HepG2 (cell line): Measurements from ENCODE around the gene PCYT2. TPM values are rescaled to one million over a fixed set of nuclear protein-coding genes. Genes with fewer than 3 reads are reported as not detected.

Experiments used
- ATRX ChIP-seq: sonication (generic); formaldehyde crosslinking; IDR thresholded peaks from 2 replicates; pipeline ENCODE4 v1.4.0; 2020; ENCODE audit warnings: missing genetic modification reagents, borderline replicate concordance
- EZH2 ChIP-seq: conservative IDR thresholded peaks from 2 replicates; pipeline ENCODE4 v1.6.1; 2012; ENCODE audit warnings: mild to moderate bottlenecking, low read depth, low read length, moderate library complexity
- HOXA3 ChIP-seq: sonication (generic); formaldehyde crosslinking; IDR thresholded peaks from 2 replicates; pipeline ENCODE4 v1.5.0; 2020; ENCODE audit warnings: missing genetic modification reagents
- LBX2 ChIP-seq: sonication (generic); formaldehyde crosslinking; IDR thresholded peaks from 2 replicates; pipeline ENCODE4 v1.5.0; 2020; ENCODE audit warnings: missing genetic modification reagents, mild to moderate bottlenecking, borderline replicate concordance
- SMAD9 ChIP-seq: sonication (generic); formaldehyde crosslinking; IDR thresholded peaks from 2 replicates; pipeline ENCODE4 v1.5.1; 2020; ENCODE audit warnings: mild to moderate bottlenecking, missing genetic modification reagents
- TFDP1 ChIP-seq: IDR thresholded peaks from 2 replicates; pipeline ENCODE4 v1.6.1; 2016; ENCODE audit warnings: missing compliant biosample characterization, missing genetic modification reagents, borderline replicate concordance
- THYN1 ChIP-seq: sonication (generic); formaldehyde crosslinking; IDR thresholded peaks from 2 replicates; pipeline ENCODE4 v1.8.1; 2023; ENCODE audit warnings: low read depth, mild to moderate bottlenecking, moderate library complexity, missing genetic modification reagents, borderline replicate concordance
- ZGPAT ChIP-seq: IDR thresholded peaks from 2 replicates; pipeline ENCODE4 v1.6.1; 2016; ENCODE audit warnings: mild to moderate bottlenecking
- ZKSCAN8 ChIP-seq: IDR thresholded peaks from 2 replicates; pipeline ENCODE4 v1.6.1; 2016; ENCODE audit warnings: borderline replicate concordance, missing genetic modification reagents, missing compliant biosample characterization
- ZNF430 ChIP-seq: sonication (generic); formaldehyde crosslinking; IDR thresholded peaks from 2 replicates; pipeline ENCODE4 v1.9.0; 2021; ENCODE audit warnings: mild to moderate bottlenecking, missing genetic modification reagents
- ZNF44 ChIP-seq: sonication (generic); formaldehyde crosslinking; IDR thresholded peaks from 2 replicates; pipeline ENCODE4 v1.5.1; 2020; ENCODE audit warnings: mild to moderate bottlenecking, missing genetic modification reagents
- ZNF572 ChIP-seq: sonication (generic); formaldehyde crosslinking; IDR thresholded peaks from 2 replicates; pipeline ENCODE4 v1.5.1; 2020; ENCODE audit warnings: mild to moderate bottlenecking, missing genetic modification reagents
- polyA plus RNA-seq, 8 experiments: library from polyadenylated mRNA; depleted of rRNA in 3 of 8; stranded (reverse) in 7 of 8; unstranded in 1 of 8; fragments of >200 nt; fragmentation: Illumina TruSeq in 4 of 8; extraction: Trizol in 4 of 8; gene quantifications; 2 replicates each; pipeline versions ENCODE4 v1.2.1 to v1.2.3, GENCODE V29; 2011 to 2016; ENCODE audit warnings: low read depth in 4 of 8, missing spikeins in 1 of 8, mixed read lengths in 1 of 8; ENCODE audit not compliant: insufficient read depth in 1 of 8
- total RNA-seq, 5 experiments: library from RNA; depleted of rRNA; stranded (reverse); fragments of >200 nt; fragmentation: Illumina TruSeq; extraction: Trizol; gene quantifications; 2 replicates each; pipeline ENCODE4 v1.2.3, GENCODE V29; 2016; ENCODE audit warnings: low read depth in 1 of 5
- TF ChIP-seq, protein P1 (sequence below): sonication (generic); formaldehyde crosslinking; IDR thresholded peaks from 2 replicates; pipeline ENCODE4 v1.4.0; 2020; ENCODE audit warnings: mild to moderate bottlenecking, missing genetic modification reagents
- TF ChIP-seq, protein P2 (sequence below): sonication (generic); formaldehyde crosslinking; IDR thresholded peaks from 2 replicates; pipeline ENCODE4 v1.4.0; 2020; ENCODE audit warnings: missing genetic modification reagents, borderline replicate concordance
- TF ChIP-seq, protein P3 (sequence below): IDR thresholded peaks from 2 replicates; pipeline ENCODE4 v1.6.1; 2012; ENCODE audit warnings: low read depth, low read length, improper control_type of control experiment

Gene PCYT2
- total and polyA plus RNA-seq, 2 of the 13 experiments (the other 11 are each of a cell fraction or from before 2014, with no cell fraction given) = 147 to 297 TPM

DNA sequence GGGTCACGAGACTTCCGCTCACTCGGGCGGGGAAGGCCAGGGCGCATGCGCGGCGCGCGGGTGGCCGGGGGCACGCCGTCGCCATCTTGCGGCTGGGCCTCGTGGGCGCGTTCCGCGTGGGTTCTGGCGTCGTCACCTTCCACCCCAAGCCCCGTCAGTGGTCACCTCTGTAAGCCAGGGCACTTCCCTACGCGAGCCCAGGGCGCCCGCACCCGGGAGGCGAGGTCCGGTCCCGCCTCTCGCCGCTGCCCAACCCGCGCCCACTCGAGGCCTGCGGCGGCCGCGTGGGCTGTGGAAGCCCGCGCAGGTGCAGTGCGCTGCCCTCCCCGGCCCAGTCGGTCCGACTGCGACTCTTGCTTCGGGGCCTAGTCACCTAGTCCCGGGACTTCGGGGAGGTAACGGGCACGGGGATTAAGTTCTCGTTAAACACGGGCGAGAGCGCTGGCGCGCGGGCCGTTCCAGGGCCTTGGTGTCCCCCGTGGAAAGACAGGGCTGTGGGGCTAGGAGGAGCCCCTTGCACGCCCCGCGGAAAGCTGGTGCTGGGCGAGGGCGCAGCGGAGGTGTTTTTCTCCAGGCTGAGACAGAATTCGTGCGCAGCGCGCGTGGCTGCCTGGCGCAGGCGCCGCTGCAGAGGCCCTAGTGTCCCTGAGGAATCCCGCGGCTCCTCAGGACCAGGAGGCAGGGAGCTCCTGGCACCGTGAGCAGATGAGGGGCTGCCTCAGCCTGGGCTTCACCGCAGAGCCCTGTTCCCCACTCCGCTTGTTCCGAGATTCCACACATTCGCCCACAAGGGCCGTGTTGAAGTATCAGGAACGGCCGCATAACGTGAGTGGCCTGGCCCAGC, 39.6 kb downstream of the PCYT2 start (continued):
- peak; percentile 91 for TF ChIP-seq ZGPAT (CRISPR knock-in tag)
- TF ChIP-seq ATRX = no peak
- peak; percentile 98 for TF ChIP-seq HOXA3 (CRISPR knock-in tag)
- TF ChIP-seq THYN1 = no peak
- TF ChIP-seq SMAD9 (CRISPR knock-in tag) = peak; percentile 87; the same call in 1 of the 2 replicates
- peak; percentile 87 for TF ChIP-seq ZNF430 (CRISPR knock-in tag)
- TF ChIP-seq, protein P1, sequence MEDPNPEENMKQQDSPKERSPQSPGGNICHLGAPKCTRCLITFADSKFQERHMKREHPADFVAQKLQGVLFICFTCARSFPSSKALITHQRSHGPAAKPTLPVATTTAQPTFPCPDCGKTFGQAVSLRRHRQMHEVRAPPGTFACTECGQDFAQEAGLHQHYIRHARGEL (CRISPR knock-in tag) = peak; percentile 87
- 0 out of 2 replicates have a peak, but pooled peaks have one; percentile 14 for TF ChIP-seq ZNF572 (CRISPR knock-in tag)
- TF ChIP-seq ZKSCAN8 (CRISPR knock-in tag) = peak; percentile 26
- TF ChIP-seq, protein P2, sequence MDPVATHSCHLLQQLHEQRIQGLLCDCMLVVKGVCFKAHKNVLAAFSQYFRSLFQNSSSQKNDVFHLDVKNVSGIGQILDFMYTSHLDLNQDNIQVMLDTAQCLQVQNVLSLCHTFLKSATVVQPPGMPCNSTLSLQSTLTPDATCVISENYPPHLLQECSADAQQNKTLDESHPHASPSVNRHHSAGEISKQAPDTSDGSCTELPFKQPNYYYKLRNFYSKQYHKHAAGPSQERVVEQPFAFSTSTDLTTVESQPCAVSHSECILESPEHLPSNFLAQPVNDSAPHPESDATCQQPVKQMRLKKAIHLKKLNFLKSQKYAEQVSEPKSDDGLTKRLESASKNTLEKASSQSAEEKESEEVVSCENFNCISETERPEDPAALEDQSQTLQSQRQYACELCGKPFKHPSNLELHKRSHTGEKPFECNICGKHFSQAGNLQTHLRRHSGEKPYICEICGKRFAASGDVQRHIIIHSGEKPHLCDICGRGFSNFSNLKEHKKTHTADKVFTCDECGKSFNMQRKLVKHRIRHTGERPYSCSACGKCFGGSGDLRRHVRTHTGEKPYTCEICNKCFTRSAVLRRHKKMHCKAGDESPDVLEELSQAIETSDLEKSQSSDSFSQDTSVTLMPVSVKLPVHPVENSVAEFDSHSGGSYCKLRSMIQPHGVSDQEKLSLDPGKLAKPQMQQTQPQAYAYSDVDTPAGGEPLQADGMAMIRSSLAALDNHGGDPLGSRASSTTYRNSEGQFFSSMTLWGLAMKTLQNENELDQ (CRISPR knock-in tag) = no peak
- TF ChIP-seq TFDP1 (CRISPR knock-in tag) = peak; percentile 96
- TF ChIP-seq, protein P3, sequence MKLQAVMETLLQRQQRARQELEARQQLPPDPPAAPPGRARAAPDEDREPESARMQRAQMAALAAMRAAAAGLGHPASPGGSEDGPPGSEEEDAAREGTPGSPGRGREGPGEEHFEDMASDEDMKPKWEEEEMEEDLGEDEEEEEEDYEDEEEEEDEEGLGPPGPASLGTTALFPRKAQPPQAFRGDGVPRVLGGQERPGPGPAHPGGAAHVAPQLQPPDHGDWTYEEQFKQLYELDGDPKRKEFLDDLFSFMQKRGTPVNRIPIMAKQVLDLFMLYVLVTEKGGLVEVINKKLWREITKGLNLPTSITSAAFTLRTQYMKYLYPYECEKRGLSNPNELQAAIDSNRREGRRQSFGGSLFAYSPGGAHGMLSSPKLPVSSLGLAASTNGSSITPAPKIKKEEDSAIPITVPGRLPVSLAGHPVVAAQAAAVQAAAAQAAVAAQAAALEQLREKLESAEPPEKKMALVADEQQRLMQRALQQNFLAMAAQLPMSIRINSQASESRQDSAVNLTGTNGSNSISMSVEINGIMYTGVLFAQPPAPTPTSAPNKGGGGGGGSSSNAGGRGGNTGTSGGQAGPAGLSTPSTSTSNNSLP = no peak
- TF ChIP-seq LBX2 (CRISPR knock-in tag) = peak; percentile 99; the same call in 1 of the 2 replicates
- no peak for TF ChIP-seq EZH2
- TF ChIP-seq ZNF44 (CRISPR knock-in tag) = no peak
